ENCODE results near the gene DNAJC18.

DNAJC18 gene

DNA sequence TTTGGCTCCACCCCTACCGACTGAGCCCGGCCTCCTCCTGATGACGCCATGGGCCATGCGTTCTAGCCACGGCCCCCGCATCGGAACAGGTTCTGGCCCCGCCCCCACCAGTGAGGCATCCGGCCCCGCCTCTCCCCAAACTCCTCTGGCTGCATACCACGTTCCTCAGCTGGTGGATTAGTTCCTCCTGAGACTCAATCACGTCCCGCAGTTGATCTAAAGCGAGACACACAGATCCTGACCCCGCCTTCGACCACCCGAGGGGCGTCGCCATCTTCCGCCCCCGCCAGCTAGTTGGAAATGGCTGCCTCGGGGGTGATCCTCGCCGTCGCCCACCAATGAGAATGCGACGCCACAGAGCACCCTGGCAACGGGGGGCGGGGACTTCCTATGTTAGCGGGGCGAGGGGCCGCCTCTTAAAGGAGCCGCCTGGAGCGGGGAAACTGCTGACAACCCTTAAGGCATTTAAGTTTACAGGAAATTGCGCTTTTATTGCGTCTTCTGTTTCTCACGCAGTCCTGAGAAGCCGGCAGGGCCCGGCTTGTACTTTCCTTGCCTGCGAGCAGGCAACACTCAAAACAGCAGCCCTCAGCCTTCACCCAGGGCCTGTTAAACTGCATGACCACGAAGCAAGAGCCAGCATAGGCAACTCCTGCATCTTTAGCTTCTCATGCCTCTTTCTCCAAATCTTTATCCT, 35.4 kb downstream of the DNAJC18 start, which contains the start of gene SPATA24:
Gene SPATA24, minus strand, starts transcription at position 303 of the 697 bp plus-strand sequence. Its CDS starts 29 bp downstream, at position 274.
- FAIRE-seq (peak; percentile 62), DNase-seq (ENCODE audit: low spot score) (peak; percentile 86)

- DNase-seq (ENCODE audit: low spot score), result no peak
- FAIRE-seq, result no peak
These were observed 35.9 kb downstream of the DNAJC18 start for GRCh38 chr5:139403418-139403786.

DNA sequence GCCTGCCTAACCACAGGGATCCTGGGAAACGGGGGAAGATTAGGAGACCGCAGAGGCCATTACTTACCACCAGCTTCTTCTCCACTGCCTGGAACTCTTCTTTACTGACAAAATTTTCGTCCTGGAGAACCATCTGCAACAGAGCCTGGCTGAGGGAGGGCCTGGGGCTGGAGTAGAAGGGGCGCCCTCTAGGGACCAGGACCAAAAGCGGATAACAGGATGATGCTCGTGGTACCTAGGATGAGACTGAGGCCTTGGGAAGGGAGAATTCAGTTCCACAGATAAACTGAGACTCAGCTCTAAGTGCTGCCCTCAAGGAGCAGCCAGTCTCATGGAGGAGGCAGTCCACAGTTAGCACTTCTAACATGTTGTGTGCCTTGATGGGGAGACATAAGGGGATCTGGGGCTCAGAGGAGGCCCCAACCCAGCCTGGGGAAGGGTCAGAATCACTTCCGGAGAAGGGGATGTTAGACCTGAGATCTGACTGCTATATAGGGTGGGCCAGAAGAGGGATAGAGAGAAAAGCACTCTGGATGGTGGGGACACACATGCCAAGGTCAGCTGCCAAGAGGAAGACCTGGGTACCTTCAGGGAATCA, 36.7 kb downstream of the DNAJC18 start:
- no peak for FAIRE-seq

GRCh38 chr5:139401546-139401945, 37.8 kb downstream of the DNAJC18 start:
- no peak for FAIRE-seq
- no peak for DNase-seq (ENCODE audit: low spot score)

More for the DNA sequence above, 36.7 kb downstream of the DNAJC18 start:
- no peak for DNase-seq (ENCODE audit: low spot score)

- FAIRE-seq, result no peak
- no peak for DNase-seq (ENCODE audit: low spot score)
These were observed 39.7 kb downstream of the DNAJC18 start for GRCh38 chr5:139399501-139400121.

DNA sequence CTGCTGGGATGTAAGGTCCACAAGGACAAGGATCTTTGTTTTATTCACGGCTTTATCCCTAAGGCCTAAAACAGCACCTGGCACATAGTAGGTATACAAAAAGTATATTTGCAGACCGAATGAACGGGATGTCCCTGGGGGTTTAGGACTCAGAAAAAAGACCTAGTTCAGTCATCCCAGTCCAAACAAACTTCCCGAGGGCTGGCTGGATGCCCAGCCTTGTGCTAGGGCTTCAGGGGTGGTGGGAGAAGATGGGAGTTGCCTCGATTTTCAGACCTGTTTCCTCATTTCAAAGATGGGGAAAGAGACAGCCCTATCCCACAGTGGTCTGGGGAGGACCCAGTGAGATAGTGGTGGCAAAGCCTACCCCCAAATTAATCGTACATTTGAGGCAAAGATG, 41.4 kb downstream of the DNAJC18 start:
- DNase-seq (ENCODE audit: low spot score) (no peak), FAIRE-seq (no peak)

GRCh38 chr5:139396691-139397090, 42.6 kb downstream of the DNAJC18 start:
- no peak for FAIRE-seq
- DNase-seq (ENCODE audit: low spot score), result no peak

- no peak for FAIRE-seq
- no peak for DNase-seq (ENCODE audit: low spot score)
These were observed 43.3 kb downstream of the DNAJC18 start for GRCh38 chr5:139395844-139396640.

GRCh38 chr5:139394654-139395566, 44.4 kb downstream of the DNAJC18 start, which contains the start of gene PROB1:
Gene PROB1 (minus strand): TSS chr5:139395104. CDS start chr5:139395081, 23 bp downstream.
- DNase-seq (ENCODE audit: low spot score), result no peak
- FAIRE-seq, result no peak

DNA sequence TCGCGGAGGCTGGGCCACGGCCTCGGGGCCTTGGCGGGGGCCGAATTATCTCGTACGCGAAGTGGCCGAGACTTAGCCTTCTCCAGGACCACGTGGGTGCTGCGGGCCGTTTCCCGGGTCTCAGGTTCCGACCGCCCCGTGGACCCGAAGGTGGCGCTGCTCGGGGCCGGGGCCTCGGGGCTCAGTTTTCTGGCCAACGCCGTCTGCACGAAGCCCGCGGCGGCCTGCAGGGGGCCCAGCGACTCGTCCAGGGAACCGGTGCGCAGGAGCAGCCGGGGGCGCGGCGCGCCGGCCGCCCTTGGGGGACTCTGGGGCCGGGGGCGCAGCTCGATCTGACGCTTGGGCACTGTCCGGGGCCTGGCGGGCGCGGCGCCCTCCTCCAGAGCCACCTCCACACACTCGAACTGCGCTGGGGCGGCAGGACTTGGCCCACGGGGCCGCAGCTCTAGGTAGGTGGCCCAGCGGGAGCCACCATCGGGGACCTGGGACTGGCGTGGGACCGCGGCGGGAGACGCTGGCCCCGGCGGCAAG, 45.1 kb downstream of the DNAJC18 start:
- FAIRE-seq (no peak), DNase-seq (ENCODE audit: low spot score) (no peak)

DNA sequence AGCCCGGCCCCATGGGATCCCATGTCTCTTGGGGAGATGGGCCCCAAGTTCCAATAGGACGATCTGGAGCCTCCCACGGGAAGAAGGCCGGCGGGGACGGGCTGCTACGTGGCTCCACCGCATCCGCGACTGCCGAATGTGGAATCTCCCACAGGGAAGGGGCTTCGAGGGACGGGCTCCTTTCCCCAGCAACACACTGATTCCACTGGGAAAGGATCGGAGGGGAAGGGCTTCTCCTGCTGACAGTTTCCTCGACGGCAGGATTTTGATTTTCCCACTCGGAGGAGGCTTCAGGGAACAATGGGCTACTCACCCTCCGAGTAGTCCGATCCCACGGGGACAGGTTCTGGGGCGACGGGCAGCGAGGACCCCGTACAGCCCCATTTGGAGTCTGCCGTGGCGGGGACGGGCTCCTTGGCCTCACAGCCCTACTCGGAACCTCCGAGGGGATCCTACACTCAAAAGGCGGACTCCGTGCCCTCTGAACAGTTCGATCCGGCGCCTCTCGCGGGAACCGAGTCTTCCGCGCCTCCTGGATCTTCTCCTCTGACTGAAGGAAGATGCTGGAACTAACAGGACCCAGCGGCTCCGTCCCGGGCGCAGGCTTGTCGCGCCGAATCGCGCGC, 45.7 kb downstream of the DNAJC18 start:
- no peak for FAIRE-seq
- no peak for DNase-seq (ENCODE audit: low spot score)

DNA sequence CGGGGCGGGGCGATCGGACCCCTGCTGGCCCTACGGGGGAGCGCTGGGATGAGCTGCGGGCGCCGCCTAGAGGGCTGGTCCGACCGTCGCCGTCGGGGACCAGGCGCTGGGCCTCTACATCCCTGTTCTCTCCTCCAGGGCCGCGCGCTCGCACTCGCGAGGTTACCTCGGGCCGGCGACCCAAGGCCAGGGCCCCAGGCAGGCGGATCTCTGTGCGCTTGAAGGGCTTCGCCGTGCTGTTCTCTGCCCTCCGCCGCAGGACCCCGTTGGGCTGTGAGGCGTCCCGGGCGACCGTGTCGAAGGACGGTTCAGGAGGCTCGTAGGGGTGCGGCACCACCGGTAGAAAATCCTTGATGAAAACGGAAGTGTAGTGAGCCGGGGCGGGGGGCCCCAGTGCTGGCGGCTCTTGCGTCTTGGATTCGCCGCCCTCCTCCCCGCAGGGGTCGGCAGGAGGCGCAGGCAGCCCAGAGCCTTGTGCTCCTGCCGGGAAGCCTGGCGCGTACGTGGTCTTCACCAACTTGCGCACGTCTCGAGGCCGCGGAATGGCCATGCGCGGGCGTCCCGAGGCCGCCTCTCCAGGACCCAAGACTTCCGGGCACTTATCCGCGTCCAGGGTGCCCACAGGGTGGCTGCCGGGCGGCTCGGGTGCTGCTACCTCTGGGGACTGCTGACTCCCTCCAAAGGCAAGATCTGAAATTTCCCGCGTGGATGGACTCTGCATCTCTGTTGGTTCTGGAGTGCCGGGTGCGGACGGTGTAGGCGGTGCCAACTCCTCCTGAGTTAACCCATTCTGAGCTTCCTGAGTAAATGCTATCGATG, 46.4 kb downstream of the DNAJC18 start:
- no peak for FAIRE-seq
- no peak for DNase-seq (ENCODE audit: low spot score)

- FAIRE-seq, result no peak
- no peak for DNase-seq (ENCODE audit: low spot score)
These were observed 47.0 kb downstream of the DNAJC18 start for GRCh38 chr5:139392324-139392677.

DNA sequence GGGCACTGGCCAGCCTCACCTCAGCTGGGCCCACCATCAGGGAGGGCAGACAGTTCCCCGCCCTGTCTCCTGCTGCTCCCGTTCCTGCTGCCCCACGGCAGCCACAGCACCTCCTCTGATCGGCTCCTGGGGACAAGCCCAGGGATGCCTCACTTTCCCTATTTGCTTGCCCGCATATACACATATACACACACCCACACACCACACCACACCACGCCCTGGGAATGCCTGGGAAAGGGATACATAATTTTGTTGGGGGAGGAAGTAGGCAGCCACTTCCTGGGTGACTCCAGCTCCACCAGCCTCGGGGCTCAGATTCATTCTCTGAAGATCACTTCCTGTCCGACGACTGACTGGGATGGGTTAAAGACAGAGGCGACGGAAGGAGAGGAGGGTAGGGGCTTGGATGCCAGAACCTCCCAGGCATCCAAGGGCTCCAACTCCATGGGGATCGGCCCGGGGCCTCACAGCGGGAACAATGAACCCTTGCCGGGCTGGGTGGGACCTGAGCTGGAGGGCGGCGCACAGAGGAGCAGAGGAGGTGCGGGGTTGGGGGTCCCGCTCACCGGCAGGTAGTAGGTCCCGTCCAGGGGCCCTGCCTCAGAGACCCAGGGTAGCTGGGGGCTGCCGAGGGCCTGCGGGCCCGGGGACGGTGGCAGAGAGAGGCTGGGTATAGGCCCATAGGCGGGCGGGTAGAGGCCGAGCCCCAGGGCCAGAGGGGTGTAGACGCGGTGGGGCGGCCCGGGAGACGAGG, 47.6 kb downstream of the DNAJC18 start:
- no peak for DNase-seq (ENCODE audit: low spot score)
- FAIRE-seq, result no peak

DNA sequence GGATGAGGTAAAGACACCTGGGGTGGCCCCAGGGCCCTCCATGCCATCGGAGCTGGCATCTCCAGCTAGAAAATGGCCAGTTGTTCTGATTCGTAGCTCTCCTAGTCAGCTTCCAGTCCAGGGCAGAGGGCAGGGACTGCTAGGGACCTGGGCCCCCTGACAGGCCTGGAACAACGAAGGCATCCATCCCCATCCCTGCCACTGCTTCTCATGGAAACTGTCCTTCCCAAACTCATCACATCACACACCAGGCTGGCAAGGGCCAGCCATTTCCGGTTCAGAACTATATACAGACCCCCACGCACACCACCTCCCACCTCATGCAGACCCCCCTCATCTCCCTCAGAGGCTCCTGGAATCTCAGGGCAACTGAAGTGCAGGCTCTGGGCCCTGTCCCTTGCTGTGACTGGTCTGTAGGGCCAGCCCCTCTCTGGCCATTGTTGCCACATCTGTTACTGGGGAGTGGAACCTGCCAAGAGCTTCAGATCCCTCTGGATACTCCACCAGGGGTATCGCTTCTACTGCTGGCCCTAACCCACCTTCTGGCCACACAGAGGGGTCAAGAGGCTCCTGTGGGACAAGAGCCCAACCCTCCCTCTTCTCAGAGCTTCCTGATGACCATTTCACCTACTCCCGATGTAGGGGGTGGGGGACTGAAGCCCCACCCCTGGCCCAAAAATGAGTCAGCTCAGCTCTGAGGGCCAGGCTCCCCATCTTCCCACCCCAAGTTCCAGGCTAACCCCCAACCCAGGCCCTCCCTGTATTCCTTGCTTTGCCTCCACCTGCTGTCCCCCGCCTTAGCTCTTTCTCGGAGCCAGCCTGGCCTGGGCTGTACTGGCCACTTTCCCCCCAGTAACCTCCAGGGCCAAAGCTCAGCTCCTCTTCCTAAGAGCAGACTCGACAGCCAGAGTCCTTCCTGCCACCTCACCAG, 48.4 kb downstream of the DNAJC18 start:
- FAIRE-seq, result no peak
- no peak for DNase-seq (ENCODE audit: low spot score)

- DNase-seq (ENCODE audit: low spot score) (no peak), FAIRE-seq (no peak)
These were observed 49.4 kb downstream of the DNAJC18 start, which contains the start of gene MZB1 for GRCh38 chr5:139389701-139390638. Gene MZB1 (minus strand): TSS chr5:139389913. CDS start chr5:139389856, 57 bp downstream.
